ENCODE results near the gene JAG2. TPM values are rescaled to one million over a fixed set of nuclear protein-coding genes. Genes with fewer than 3 reads are reported as not detected.

Gene JAG2
- 48.9 and 61.6 TPM in 2 replicates for total RNA-seq

GRCh38 chr14:105168496-105168978, at the start of gene JAG2:
Gene JAG2 (minus strand): TSS chr14:105168776. CDS start chr14:105168420, 356 bp downstream.

DNA sequence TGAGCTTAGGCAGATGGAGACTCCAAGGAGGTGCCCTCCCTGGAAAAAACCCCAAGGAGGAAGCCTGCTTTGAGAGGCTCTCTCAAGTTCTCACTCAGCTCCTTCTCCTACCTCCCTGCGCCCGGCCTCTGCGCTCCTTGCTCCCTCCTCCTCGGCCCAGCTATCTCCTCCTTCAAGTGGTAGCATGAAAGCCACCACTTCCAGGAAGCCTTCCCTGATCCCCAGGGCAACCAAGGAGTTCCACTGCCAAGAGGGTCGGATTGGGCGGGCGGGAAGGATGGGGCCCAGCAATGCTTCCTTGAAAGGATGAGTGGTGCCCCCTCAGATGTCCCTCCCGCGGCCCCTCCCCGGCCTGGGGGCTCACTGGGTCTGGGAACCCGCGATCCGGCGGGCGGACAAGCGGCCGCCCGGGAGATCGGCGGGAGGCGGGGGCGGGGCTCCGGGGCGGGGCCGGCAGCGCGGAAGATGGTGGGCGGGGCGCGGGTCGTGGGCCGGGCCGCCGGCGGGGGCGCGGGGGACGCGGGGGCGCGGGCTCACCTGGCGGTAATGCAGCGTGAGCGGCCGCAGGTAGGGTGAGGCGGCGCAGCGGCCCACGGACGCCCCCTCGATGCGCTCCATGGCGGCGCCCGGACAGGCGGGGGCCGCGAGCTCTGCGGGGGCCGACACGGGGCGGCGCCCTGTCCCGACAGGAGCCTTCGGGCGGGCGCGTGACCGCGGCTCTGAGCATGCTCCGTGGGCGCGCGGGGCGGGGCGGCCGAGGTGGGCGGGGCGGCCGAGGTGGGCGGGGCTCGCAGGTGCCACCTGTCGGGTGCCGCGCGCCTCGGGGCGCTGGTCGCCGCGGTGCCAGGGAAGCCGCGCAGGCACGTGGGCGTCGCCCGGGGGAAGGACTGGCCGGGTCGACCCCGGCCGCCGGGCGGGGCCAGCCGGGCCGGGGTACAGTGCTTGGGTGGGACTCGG, 12.3 kb upstream of the JAG2 start, which contains the start of gene NUDT14:
Gene NUDT14, minus strand, starts transcription at position 721 of the 957 bp plus-strand sequence. Its CDS starts 103 bp downstream, at position 618.

Other genes with a start within 250 kb of the JAG2 start
- gene PLD4, start 243.9 kb downstream of the JAG2 start, total RNA-seq: not detected in 2 replicates
- 45.8 and 198 TPM in 2 replicates for gene AHNAK2, start 190.4 kb downstream of the JAG2 start, total RNA-seq
- 7.3 and 7.9 TPM in 2 replicates for gene CLBA1, start 183.0 kb downstream of the JAG2 start, total RNA-seq
- 30.6 and 60.8 TPM in 2 replicates for gene CDCA4, start 147.7 kb downstream of the JAG2 start, total RNA-seq
- not detected in 2 replicates for gene GPR132, start 103.3 kb downstream of the JAG2 start, total RNA-seq
- gene NUDT14, start 12.5 kb upstream of the JAG2 start, total RNA-seq: 10.4 and 17.0 TPM in 2 replicates
- gene BTBD6, start 79.8 kb upstream of the JAG2 start, total RNA-seq: 56.4 and 58.4 TPM in 2 replicates
- gene BRF1, start 132.2 kb upstream of the JAG2 start, total RNA-seq: 19.5 and 26.4 TPM in 2 replicates
- 31.4 and 53.8 TPM in 2 replicates for gene PACS2, start 146.0 kb upstream of the JAG2 start, total RNA-seq
- gene TEX22, start 229.8 kb upstream of the JAG2 start, total RNA-seq: not detected in 2 replicates